ENCODE data around the gene PVALB.
A peak's percentile ranks its signal among the peaks of the same experiment; 100 is the strongest.

PVALB gene, protein sequence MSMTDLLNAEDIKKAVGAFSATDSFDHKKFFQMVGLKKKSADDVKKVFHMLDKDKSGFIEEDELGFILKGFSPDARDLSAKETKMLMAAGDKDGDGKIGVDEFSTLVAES

DNA sequence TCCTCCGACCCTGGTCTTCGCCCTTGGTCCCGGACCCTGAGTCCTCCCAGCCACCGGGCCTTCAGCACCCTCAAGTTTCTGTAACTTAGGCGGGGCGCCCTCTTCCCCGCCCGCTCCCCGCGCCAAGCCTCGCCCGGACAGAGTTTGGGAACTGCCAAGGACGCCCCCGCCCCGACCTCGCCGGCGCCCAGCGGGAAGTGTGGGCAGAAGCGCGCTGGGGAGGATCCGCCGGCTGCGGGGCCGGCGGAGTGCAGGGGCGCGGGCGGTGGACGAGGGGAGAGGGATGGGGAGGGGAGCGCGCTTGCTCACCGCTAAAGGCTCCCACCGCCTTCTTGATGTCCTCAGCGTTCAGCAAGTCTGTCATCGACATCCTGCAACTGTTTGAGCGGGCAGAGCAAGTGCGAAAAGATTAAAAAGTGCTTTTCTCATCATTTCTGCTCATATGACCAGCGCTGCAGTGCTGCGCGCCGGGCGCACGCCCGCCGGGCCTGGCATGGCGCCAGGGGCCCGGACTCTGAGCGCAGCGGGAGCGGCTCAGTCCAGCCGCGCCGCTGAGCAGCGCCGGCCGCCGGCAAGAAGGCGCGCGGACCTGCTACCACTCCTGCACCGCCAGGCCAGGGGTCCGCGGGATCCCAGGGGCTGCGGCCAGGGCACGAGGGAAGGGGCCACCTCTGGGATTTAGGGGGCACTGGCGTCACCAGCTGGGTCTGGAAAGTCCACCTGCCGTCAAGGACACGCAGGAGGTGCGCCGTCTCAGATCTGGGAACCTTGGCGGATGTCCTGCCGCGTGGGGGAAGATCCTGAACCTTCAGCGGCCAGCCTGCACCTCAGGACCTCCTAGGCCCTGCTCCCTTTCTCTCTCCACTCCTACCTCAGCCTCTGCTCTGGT lies at the start of gene PVALB:
Gene PVALB (minus strand): TSS at position 400 of the 889 bp plus-strand sequence. CDS start 30 bp downstream, at position 370.
- DNase-seq = no peak

DNA sequence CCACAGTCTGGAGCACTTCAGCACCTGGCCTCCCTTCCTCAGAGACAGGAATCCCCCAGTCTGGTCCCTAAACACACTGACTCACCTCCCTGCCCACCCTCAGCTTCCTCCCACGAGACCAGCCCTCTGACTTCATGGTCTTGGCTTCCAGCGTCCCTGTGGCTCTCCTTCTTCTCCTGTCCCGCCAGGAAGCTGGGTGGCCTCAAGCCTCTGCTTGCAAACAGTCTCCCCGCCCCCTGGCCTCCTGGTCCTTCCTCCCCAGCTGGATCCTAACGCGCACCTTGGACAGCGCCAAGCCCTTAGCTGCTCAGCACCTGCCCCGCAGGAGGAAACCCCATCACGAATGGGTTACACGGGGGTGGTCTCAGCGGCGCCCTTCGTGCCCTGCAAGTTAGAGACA lies 48.5 kb upstream of the PVALB start:
- no peak for DNase-seq

DNA sequence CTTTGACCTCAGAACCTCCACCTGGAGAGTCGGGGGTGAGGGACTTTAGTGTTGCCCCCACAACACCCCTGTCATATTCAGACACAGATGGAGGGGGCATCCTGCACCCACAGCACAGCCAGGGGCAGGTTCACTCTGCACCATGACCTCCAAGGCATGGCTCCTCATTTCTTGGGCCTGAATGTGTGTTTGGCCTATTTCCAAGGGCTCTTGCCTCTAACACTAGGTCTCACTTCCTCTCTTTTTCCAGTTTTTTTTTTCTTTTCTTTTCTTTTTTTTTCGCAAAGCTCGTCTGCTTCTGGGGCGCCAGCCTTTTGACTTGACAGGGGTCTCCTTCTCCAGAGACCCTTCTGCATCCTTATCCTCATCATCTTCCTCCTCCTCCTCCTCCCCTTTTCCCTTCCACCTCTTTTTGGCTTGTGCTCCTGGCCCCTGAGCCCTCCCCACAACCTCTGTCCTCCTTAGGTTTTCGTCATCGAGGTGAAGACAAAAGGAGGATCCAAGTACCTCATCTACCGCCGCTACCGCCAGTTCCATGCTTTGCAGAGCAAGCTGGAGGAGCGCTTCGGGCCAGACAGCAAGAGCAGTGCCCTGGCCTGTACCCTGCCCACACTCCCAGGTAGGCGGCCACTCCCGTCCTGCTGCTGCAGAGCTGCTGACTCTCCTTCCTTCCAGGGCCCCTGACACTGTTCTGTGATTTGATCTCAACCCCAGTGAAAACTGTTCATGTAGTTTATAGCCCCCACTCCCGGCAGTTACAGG lies 47.8 kb upstream of the PVALB start:
- DNase-seq = no peak

DNA sequence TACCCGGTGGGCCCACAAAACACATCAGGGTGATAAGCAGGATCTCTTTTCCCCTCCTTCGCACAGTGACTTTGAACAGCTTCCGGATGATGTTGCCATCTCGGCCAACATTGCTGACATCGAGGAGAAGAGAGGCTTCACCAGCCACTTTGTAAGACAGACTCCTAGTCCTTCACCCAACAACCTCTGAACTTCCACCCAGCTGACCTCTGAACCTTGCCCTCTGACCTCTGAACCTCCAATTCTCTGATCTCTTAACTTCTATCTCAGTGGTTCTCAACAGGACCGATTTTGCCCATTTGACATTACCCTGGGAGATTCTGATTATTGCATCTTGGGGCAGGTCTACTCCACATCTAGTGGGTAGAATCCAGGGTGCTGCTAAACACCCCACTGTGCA lies 47.1 kb upstream of the PVALB start:
- no peak for DNase-seq

DNA sequence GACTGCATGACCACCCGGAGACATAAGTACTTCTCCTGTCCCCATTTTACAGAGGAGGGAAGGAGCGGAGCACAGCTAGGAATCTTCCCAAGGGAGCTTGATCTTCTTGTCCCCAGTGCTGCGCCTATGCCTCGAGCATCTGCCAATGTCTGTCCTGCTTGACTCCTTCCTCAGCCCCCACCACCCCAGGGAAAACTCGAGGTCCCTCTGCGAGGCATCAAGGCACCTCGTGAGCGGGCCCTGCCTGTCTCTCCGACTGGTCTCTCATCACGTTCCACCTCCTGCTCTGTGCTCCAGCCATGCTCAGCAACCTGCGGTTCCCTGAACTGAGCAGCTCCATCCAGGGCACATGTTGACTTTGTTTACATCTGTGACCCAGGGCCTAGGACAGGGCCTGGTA lies 46.4 kb upstream of the PVALB start:
- DNase-seq = no peak

DNA sequence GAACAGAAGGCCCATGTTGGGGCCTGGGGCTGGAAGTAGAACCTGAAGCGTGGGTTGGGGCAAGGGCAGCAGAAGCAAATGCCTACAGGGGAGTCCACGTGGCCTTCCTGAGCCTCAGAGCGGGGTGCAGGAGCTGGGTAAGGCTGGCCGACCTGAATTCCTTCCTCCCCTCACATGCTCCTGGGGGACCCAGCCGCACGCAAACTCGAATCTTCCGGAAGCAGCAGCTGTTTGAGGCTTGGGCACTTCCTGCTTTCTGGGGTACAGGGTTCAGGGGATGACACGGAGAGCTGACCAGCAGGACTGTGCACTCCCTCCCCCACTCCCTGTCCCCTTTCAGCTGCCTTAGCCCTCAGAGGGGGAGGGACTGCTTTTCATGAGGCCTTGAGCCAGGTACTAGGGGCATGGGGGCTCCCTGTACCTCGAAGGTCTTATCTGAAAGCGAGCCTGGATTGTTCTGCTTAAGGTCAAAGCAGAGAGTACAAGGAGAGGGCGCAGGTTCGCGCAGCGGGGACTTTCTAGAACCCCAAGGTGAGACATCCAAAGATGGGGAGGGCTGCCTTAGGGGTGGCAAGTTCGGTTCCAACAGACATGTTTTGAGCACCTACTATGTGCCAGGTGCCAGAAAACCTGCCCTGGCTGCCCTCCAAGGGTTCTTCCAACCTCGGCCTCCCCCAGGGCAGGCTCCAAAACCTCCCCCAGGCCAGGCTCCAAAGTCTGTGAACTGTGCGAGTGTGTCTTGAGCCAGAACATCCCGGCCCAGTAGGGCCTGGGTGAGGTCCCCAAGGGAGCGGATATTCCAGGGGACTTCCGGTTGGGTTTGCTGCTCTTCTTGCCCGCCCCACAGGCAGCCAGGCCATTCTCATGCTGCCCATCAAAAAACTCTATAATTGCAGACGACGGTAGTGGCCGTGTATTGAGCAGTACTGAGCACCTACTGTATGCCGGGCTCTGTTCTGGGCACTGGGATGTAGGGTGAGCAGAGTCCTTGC lies 45.7 kb upstream of the PVALB start:
- DNase-seq = no peak

DNA sequence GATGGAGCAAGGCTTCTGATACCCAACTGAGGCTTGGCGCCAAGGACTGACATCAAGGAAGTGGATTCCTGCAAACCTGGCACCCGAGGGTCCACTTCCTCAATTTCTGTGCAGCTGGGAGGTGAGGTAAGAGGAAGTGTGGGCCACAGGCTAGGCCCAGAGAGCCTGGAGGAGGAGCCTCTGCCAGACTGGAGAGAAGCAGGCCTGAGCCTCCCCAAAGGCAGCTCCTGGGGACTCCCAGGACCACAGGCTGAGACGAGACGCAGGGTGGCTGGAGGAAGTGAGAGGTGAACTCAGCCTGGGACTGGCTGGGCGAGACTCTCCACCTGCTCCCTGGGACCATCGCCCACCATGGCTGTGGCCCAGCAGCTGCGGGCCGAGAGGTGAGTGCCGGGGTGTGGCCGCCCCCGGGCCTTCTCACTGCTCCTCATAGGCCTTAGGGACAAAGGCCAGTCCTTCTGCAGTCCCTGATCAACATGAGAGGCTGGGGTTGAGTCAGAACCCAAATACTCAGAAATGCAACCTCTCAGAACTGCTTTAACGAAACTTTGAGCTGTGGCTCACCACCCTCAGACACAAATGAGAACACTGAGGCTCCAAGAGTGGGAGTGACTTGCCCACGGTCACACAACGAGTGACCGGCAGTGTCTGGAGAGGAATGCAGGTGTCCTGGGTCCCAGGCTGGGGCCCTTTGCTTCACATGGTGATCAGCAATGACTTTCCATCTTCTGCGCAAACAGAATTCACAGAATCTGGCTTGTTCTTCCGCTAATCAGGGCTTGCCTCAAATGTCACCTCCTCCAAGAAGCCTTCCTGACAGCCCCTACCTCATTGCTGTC lies 44.2 kb upstream of the PVALB start, which contains the start of gene NCF4:
Gene NCF4 (plus strand): TSS at position 186 of the 839 bp plus-strand sequence. CDS start 166 bp downstream, at position 352.
- no peak for DNase-seq

DNA sequence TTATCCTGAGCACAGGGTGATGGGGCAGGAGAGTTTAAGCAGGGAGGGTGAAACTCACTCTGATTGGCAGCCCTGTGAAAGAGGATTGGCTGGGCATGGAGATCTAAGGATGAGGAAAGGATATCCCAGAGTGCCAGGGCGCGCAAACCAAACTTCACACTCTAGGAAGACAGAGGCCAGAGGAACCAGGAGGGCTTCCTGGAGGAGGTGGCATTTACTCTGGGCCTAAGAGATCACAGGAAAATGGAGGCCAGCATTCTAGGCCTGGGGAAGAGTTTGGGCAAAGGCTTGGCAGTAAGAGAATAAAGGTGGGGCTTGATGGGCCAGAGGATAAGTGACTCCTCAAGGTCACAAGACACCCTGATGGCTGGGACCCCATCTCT lies 43.6 kb upstream of the PVALB start:
- no peak for DNase-seq

DNA sequence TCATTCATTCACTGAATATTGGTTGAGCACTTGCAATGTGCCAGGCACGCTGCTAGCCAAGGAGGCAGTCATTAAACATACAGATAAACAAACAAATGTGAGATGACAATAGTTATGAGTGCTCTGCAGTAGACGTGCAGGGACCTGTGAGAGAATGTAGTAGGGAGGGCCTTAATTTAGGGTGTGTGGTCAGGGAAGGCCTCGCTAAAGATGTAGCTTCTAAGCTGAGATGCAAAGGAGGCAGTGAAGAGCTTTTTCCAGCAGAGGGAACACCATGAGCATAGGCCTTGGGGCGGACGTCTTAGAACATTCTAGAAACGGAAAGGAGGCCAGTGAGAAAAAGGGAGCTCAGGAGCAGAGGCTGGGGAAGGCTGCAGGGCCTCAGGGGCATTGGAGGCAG lies 43.2 kb upstream of the PVALB start:
- DNase-seq = no peak

DNA sequence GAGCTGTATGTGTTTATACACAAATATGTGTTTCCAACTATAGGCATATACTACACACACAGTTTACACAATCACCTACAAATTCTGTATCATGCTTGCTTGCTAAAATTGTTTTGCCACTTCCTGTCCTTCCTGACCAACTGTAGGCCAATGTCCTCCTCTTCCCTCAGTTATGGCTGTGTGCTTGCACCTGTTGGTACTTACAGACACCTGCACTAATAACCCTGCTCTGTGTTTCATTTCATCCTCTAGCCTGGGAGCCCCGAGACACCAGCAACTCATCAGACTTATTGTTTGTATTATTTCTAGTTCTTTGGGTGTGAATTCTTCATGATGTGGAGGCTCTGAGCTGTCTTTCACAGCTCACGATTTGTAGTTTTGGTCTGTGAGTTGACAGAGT lies 42.1 kb upstream of the PVALB start:
- DNase-seq = no peak

DNA sequence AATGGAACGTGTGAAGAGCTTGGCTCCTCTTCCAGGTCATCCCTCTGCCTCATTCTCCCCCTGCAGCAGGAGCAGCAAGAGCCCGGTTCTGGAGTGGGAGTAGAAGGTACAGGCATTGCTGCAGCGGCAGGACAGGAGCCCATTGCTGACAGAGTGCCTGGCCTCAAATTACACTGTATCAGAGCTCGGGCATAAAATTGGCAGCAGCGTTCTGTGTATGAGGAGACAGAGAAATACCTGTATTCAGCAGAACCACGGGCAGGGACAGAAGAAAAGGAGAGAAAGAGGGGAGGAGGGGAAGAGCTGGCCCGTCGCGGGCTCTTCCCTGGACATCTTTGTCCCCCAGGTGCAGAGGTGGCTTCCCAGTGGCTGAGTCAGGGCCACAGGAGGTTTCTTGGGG lies 41.3 kb upstream of the PVALB start:
- no peak for DNase-seq

DNA sequence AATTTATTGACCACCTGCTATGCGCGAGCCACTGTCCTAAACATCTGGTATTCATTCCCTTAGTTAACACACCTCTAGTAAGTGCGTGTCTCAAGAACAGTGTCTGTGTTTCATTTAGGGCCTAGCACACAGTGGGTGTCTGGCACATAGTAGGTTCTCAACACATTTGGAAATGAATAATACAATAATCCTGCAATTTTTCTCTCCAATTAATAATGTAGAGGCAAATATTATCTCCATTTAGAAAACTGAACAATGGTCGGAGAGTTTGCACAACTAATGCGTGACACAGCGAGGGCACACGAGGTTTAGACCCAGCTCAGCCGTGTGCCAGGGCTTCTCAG lies 39.9 kb upstream of the PVALB start:
- no peak for DNase-seq

DNA sequence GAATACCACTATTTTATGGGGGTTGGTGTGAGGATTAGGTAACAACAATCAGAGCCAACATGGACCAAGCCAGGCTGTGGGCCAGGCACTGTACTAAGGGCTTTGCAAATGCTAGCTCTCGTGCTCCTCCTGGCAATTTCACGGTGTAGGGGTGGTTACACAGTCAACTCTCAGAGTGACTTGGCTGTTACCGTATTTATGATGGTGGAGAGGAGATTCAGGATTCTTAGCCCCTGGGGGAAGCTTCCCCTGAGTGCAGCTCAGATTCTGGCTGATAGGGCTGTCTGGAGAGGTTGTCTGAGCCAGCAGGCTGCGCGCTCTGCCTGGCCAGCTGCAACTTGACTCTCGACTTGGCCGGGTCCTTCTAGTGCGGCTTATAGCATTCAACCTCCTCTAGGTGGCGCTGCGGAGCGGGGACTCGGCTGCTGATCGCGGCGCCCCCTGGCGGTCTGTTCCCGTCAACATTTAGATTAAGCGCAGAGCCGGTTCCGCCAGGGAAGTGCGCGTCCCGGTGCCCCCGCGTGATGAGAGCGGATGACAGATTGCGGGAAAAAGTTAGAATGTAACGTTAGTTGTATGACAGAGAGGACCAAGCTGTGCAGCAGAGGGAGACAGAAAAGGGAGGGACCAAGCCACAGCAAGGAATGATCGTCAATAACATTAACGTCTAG lies 39.4 kb upstream of the PVALB start:
- peak; percentile 92 for DNase-seq

DNA sequence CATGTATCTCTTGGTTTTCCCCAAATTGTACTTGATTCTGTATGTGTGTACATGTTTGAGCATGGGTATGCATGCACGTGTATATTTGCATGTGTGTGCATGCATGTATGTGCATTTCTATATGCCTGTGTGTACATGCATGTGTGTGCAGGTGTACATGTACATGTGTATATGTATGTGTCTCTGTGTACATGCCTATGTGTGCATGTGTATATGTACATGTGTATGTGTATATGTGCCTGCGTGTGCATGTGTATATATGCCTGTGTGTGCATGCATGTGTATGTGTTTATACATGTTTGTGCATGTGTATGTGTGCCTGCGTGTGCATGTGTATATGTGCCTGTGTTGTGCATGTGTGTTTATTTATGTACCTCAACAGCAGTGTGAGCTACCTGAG lies 38.6 kb upstream of the PVALB start:
- DNase-seq = no peak

DNA sequence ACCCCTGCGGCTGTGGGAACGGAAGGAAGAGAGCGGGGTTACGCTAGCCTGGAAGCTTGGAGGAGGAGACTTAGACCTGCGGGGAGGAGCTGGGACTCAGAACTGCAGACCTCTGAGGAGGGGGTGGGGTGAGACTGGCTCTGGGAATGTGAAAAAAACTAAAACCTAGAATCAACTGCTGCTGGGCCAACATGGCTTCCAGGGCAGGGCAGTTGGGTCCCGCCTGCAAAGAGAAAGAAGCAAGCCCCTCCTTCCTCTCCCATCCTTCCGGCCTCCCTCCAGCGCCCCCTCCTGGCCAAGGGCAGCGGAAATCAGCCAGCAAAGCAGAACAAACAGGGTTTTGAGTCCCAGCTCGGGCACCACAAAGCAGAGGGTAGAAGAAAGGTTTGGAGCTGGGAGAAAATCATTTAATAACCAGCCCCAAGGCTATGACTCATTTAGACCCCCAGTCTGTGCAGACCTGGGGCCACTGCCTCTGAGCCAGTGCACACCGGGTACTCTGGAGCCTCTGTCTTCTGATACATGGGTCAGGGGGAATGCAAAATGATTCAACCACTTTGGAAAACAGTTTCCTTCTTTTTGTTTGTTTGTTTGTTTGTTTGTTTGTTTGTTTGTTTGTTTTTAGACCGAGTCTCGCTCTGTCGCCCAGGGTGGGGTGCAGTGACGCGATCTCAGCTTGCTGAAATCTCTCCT lies 36.7 kb upstream of the PVALB start:
- DNase-seq = peak; percentile 77

DNA sequence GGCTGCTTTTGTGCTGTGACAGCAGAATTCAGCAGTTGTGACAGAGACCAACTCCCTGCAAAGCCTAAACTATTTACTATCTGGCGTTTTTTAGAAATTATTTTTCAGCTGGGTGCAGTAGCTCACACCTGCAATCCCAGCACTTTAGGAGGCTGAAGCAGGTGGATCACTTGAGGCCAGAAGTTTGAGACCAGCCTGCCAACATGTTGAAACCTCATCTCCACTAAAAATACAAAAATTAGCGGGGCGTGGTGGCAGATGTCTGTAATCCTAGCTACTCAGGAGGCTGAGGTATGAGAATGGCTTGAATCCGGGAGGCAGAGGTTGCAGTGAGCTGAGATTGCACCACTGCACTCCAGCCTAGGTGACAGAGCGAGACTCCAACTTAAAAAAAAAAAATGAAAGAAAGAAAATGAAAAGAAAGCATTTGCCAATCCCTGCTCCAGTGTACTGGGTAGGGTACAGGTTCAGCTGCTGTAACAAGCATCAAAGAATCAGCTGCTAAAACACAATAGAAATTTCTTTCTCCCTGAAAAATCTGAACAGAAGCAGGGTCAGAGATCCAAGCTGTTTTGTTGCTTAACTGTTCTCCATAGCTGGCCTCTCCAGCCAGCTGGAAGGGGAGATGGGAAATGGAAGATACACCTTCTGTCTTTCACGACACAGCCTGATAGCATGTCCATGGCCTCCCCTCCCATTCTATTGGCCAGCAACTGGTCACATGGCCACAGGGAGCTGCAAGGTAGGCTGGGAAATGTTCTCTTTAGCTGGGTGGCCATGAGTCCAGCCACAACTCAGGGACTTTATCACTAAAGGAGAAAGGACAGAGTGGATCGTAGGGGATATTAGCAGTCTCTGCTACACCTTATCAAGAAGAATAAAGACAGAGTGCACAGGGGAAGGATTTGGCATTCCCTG lies 35.5 kb upstream of the PVALB start:
- DNase-seq = no peak

DNA sequence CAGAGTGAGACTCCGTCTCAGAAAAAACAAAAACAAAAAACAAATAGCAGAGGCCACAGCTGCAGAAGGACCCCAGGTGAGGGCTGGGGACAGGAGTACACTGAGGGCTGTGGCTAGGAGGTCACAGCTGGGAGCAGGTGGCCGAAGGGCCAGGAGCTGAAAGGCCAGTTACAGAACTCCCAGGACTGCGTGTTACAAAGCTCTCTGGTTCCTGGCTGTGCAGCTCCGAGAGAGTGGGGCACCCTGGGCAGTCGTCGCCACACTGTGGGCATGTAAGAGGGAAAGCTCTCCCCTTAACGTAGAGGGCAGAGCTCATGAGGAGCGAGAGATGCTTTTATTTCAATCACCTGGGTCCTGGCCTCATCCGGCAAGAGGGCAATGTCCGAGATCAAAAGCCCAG lies 33.8 kb upstream of the PVALB start:
- no peak for DNase-seq

DNA sequence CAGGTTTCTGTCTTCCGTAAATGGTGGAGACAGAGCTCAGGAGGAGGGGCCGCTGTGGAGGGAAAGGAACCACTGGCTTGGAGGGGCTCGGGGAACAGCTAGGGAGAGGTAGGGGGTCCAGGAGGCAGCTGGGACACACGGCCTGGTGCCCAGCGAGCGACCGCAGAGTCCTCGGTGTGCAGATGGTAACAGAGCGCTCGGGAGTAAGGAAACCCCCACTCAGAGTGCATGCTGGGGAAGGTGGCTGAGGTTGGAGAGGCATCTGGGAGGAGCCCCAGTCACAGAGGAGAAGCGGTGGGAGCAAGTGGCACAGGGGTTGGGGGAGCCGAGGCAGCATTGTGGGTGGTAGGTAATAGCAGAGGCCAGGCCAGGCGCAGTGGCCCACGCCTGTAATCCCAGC lies 33.2 kb upstream of the PVALB start:
- DNase-seq = no peak

DNA sequence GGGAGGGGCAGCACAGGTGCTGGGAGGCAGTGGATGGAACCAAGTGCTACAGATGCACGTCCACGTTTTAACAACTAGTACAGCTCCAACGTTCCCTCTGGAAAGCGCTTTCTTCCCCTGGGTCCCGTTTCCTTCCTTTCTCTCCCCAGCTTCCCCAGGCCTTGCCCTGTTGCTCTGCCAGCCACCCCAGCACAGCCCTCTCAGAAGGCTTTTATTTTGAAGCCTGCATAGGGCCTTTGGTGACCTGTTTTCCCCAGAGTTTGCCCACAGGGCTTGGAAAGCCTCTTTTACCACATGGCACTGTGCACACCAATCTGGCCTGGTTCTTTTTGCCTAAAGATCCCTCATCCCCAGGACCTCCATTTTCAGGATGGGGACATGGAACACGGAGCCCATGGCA lies 30.1 kb upstream of the PVALB start:
- DNase-seq = no peak
